ENCODE measurements around the gene CCDC27.

CCDC27 gene

GRCh38 chr1:3762151-3762872 is 10.1 kb downstream of the CCDC27 start:
- DNase-seq, result no peak

DNA sequence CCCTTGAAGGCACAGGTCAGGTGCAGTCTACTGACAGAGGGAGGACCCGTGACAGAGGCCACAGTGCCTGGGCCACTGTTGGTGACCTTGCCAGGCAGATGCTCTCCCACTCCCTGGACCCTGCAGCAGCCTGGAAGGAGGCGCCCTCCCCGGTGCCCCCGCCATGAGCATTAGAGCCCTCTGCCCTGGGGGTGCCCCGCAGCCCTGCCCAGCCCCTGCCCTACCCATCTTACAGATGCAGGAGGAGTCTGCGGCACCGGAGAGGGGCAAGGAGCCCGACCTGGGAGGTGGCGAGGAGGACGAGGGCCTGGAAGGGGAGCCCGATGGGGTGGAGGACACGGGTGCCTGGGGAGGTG is 10.6 kb downstream of the CCDC27 start:
- DNase-seq, result no peak

- no peak for DNase-seq
Measured at GRCh38 chr1:3763351-3764125, 11.3 kb downstream of the CCDC27 start.

DNA sequence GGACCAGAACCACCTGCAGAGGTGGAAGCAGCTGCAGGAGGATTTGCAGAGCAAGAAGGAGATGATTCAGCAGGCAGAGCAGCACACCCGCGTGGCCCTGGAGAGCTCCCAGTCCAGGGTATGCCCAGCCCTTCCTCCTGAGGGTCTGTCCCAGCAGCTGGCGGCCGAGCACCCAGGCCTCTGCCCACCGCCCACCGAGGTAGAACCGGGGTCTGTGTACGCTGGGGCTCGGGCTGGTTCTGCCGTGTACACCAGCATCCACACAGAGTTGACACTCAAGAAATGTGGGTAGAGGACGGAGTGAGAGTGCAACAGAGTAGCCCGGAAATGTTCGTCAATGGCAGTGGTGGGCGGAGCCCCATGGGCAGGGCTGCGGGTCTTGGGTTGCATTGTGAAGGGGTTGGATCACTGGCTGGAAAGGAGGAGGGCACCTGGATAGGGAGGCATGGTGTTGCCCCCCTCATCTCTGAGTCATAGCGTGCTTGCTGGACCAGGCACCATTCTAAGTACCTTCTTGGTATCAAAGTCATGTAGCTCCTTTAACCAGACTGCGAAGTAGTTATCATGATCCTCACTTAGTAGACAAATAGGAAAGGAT is 15.2 kb downstream of the CCDC27 start:
- no peak for DNase-seq

DNA sequence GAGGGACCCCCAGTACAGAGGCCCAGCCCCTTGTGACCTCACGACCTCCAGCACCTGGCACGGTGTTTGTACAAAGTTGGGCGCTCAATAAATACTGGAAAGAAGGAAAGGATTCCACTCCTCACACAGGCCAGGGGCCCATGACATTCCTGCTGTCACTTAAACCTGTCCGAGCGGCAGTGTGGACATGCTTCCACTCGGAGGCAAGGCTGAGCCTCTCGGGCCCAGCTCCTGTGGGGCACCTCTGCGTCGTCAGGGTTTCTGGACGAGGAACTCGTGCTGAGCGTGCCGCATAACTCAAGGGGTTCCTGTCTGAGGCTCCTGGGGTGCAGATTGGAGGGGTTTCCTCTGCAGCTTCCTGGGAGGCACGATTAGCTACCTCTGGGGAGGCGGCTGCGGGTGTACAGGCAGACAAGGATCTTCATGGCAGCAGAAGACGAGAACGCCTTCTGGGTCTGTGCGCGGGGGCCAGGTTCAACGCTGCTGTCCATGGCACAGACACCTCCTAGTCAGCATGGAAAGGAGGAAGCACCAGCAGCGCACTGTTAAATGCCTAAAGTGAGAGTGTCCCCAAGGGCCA is 16.7 kb downstream of the CCDC27 start:
- no peak for DNase-seq

DNA sequence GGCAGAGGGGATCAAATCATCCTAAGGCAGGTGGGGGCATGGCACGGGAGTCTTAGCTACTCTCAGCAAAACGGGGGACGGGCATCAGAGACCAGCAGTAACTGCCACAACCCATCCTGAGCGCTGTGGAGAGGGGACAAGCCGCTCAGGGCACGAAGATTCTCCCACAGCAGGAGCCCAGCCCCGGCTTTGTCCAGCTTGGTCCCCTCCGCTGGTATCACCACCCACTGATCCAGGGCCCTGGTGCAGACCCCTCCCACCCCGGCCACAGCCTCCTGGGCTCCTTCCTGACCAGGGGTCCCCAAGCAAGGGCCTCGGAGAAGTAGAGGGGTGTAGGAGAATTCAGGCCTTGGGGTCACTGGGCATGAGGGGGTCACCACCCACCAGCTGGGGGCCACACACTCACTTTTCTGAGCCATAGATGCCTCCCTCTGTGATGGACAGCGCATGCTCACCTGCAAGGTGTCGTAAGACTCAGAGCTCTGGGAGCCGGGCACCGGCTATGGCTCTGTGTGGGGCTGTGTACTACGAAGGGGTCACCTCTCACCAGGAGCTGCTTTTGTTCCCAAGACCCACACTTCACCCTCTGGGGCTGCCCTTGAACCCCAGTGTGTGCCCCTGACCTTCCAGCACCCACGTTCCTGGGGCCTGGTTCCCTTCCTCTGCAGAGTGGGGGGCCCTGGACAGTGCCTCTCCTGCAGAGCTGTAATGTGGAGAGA is 18.0 kb downstream of the CCDC27 start:
- no peak for DNase-seq

- no peak for DNase-seq
Measured at GRCh38 chr1:3771108-3772026, 19.1 kb downstream of the CCDC27 start.

DNA sequence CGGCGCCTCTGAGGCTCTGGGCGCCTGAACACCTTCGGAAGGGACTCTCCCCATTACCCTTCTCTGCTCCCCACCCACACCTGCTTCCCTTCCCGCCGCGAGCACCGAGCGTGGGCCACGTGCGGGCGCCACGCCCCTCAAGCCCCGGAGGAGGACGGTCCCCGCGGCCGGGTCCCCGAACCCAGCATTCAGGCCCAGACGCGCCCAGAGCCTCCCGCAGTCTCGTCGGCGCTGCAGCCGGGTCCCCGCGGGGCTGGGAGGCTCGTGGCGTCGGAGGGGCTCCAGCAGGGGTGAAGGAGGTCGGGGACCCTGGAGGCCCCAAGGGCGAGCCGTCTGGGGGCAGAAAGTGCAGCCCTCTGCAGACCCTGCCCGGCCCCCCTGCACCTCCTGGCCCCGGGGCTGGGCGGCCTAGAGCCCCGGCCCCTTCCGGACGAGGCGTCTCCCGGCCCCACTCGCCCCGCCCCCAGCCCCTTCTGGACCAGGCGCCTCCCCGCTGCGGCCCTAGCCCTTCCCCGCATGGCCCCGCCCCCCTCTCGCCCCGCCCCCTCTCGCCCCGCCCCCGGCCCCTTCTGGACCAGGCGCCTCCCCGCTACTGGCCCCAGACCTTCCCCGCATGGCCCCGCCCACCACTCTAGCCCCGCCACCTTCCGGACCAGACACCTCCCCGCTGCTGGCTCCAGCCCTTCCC is 19.9 kb downstream of the CCDC27 start:
- peak; percentile 74 to 90 (median 85) for DNase-seq

DNA sequence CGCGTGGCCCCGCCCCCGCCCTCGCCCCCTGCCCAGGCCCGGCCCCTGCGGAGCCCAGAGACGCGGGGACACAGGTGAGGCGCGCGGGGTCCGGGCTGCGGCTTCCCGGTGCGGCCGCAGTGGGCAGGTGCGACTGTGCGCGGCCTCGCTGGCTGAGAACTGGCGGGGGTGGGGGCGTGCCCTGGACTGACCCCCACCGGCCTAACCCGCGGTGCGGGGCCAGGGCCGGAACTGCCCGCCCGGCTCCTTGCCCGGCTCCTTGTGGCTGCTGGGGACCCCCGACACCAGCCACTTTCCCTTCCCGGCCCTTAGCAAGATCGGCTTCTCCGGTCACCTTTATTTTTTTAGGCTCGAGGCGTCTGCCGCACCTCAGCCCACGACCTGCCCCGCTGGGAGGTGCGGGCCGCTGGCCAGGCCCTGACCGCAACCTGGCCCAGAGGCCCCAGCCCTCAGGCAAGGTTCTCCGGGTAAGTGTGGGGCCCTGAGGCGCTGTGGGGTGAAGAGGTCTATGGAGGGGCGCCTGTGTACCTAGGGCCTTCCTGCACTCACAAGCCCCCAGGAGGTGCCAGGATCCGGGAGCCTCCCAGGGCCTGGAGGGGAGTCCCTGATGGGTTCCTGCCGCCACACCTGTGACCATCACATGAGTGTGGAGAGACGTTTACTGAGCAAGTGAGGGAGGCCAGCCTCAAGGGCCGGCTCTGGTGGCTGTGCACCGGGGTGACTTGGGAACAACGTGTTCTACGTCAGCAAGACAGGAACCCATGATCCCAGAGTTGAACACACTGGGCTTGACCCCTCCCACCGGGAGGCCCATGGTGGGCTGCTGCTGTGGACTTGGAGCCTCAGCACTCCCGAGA is 20.7 kb downstream of the CCDC27 start, which contains the start of gene SMIM1:
Gene SMIM1 (plus strand): TSS at position 35 of the 857 bp plus-strand sequence. CDS start 2,625 bp downstream, outside the sequence.
- DNase-seq, result peak in 2 of 6 experiments; percentile 29 to 56

- DNase-seq, result peak in 1 of 6 experiments; percentile 4
Measured at GRCh38 chr1:3773572-3774275, 21.5 kb downstream of the CCDC27 start.

DNA sequence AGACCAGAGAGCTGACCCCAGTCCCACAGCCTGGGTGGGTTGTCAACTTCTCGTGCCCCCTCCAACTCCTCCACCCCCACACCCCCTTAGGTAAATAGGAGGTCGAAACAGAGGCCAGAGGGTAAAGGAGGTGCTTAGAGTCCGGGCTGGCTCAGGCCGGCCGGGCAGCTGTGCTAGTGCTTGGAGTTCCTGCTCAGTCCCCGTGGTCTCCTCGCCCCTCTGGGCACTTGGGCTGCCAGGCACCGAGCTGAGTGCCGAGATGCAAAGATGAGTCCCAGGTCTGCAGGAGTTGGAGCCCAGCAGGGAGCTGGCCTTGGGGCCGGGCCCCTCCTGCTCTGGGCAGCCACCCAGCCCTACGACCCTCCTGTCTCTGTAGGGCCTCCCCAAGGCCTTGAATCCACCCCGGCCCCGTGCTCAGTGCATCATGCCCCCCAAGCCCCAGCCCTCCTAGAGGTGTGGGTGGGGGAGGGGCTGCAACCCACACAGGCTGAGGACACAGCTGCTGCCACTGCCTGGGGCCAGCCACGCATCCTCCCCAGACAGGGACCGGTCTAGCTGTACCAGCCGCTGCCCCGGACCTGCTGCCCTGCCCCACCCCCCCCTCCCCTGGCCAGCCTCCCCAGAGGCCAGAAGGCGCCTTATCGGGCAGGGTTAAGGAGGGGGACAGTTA is 22.2 kb downstream of the CCDC27 start:
- DNase-seq, result no peak

GRCh38 chr1:3774946-3775489 is 22.8 kb downstream of the CCDC27 start:
- no peak for DNase-seq

DNA sequence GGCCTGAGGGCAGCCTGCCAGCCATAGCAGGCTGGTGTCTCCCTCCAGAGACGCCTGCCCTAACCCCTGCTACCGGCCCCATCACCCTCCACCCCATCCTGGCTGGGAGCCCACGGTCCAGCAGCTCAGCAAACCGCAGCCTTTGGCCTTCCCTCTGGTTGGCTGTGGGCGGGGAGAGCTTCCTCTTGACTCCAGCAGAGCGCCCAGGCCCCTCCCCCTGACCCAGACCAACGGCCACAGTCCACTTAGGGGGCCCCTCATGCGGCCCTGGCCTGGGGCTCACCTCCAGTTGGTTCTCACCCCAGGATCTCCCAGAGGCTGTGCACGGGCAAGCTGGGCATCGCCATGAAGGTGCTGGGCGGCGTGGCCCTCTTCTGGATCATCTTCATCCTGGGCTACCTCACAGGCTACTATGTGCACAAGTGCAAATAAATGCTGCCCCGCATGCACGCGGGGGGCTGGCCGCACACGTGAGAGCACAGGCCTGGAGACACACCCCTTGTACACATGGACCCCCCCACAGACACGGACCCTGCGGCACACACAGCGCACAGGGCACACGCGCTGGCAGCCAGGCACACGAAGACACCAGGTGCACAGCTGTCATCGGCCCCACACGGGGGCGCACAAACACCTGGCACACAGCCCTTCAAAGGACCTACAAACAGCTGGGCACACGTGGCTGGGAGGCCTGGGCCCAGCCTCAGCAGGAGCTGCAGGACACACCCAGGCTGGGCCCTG is 23.4 kb downstream of the CCDC27 start:
- DNase-seq, result peak in 4 of 6 experiments; percentile 18 to 44 (median 36)

DNA sequence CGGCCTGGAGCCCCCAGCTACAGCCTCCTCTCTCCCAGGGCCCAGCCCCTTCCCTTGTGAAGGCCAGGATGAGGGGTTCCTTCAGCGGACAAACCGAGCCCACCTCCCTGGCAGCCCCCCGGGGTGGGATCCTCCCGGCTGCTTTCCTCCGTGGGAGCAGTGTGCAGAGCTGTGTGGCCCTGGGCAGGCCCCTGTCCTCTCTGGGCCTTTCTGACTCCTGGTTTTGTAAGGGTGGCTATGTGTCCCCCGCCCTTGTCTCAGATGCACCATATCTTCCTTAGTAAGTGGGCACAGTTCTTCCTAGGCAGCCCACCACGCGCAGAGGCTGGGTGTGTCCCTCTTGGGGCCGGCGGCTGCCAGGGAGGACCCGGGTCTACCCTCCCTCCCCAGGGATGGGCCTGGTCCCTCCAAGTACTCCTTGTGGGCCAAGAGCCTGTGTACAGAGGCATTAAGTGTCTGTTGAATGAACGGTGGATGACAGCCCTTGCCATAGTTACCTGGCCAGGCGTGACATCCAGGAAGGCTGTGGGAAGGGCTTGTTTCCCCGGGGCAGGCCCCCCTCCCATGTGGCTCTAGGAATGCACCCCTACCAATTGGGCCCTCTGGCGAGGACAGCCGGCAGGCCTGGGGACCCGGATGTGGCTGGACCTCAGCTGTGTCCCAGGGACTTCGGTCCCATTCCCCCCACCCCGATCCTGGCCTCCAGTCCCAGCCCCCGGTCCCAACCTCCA is 24.1 kb downstream of the CCDC27 start:
- no peak for DNase-seq

GRCh38 chr1:3777078-3777547 is 24.9 kb downstream of the CCDC27 start:
- no peak for DNase-seq

DNA sequence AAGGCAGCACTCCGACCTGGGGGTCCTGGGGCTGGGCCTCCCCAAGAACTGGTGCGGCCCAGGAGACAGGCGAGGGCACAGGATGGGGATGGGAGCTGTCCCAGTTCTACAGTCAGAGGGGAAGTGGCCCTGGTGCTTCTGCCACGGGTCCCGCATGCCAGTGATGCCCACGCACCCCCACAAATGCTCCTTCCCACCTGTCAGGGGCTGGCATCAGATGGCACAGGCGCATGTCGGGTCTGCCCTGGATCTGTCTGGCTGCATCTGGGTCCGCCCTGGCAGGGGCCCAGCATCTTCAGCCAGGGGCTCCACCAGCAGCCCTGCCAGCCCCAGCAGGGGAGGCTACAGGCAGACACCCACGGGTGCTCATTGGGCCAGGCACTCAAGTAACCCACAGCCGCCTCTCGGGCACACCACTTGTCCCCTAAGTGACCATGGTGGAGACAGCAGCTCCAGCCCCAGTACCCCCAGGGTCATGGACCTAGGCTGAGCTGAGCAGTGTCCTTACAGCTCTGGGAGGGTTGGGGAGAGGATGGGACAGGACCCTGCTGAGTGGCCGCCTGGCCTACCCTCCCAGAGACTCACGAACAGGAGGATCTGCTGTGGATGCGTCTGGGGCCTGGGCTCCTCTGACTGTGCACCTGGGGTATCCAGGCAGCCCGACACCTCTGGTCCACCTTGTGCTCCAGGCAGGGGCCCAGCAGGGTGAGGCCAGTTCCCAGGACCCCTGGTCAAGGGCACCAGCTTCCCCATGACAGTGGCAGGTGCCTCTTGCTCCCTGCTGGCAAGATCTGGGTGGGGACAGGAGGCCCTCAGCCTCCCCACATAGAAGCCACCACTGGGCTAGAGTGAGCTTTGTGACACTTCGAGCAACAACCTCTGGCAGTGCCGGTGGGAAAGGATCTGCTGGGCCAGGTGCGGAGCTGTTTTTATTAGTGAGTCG is 25.7 kb downstream of the CCDC27 start:
- DNase-seq, result no peak

All from stimulated activated naive CD4-positive, alpha-beta T cell (primary cell).